ENCODE measurements around the gene MMP25. TPM values are rescaled to one million over a fixed set of nuclear protein-coding genes. Genes with fewer than 3 reads are reported as not detected.

MMP25 gene
- total and polyA plus RNA-seq, 9 of the 15 experiments (the other 6 are each of a cell fraction or from before 2014, with no cell fraction given): 0.03 to 0.04 TPM; not detected in 7

DNA sequence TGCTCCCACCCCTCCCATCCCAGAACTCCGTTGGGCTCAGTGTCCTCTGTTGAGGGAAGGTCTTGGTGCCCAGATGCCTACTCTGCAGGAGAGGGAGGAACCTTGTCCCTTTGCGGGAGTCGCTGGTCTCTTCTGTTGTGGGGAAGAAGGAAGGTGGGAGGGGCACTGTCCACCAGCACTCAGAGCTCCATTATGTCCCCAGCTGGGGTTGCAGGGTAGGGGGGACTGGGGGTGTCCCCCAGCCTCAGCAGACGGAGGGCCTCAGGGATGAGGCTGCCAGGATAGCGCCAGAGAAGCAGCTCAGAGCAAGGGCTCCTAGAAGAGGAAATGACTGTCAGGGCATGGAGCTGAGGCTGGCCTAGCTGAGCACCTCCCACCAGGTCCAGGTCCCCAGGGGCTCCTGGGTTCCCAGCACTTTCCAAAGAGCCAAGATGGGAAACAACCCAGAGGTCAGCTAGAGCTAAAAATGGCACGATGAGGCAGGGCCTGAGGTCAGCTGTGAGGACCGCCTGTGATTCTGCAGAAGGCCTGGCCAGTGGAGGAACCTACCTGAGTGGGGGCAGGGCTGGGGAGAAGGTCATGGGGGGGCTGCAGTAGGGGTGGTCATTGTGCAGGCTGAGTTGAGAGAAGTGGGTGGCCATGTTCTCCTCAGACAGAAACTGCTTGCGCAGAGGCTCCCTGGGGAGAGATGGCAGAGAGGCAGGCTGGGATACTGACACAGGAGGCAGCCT is 23.5 kb upstream of the MMP25 start (continued):
- TF ChIP-seq, protein P1, sequence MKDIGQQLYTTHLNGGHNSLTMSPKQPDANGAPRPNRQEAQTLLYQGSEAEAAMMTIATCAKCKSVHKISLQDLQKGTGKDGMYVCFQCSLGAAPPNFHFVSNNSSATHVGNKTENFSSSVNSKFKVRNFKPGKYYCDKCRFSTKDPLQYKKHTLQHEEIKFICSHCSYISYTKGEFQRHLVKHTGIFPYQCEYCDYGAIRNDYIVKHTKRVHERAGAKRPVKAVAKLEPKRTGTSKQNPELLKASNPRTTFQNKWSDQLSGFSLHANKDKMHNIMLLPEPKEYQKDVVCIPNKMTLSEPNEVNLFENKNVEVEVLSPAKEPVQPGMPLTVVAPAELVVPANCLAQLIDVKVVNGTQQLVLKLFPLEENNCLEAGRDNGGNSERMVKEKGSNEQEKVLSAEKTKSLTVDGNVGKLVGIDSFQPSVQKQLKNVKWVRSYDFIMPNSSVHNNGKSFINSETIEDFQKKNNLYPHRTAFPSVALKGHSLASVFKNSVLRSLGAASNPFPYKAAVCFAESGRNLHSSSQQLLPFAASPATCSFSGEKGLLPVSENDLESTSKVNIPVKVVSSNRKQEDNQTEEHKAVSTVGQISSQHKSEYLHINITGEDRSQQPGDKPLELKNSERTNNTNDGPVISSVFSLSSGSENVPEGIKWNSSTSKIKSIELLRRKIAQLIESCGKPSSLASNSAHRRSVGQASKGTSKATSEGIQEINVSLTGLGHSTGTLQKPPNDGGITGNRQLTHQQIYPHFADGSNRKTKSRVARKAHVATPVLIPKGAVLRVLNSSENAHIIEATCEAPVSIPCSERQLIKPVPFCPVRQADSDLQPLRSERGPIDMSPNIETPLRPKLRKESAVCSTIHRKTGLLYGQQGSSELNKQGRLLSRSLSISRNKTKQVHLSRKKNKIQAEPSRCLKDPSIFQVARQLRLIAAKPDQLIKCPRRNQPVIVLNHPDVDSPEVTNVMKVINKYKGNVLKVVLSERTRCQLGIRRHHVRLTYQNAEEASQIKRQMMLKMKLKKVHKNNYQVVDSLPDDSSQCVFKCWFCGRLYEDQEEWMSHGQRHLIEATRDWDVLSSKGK (CRISPR knock-in tag; IDR thresholded peaks at IDR 0.05): no peak
- no peak for TF ChIP-seq DNMT1 (IDR thresholded peaks at IDR 0.05)
- no peak for TF ChIP-seq NRF1 (conservative IDR thresholded peaks at IDR 0.05 in 1 of 2, IDR thresholded peaks at IDR 0.05 in 1 of 2)
- TF ChIP-seq, protein P2, sequence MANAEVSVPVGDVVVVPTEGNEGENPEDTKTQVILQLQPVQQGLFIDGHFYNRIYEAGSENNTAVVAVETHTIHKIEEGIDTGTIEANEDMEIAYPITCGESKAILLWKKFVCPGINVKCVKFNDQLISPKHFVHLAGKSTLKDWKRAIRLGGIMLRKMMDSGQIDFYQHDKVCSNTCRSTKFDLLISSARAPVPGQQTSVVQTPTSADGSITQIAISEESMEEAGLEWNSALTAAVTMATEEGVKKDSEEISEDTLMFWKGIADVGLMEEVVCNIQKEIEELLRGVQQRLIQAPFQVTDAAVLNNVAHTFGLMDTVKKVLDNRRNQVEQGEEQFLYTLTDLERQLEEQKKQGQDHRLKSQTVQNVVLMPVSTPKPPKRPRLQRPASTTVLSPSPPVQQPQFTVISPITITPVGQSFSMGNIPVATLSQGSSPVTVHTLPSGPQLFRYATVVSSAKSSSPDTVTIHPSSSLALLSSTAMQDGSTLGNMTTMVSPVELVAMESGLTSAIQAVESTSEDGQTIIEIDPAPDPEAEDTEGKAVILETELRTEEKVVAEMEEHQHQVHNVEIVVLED (CRISPR knock-in tag; IDR thresholded peaks at IDR 0.05): no peak
- TF ChIP-seq SMAD1 (IDR thresholded peaks at IDR 0.05; ENCODE audit: low read depth, low read length, partially characterized antibody): peak; percentile 1
- TF ChIP-seq POLR2B (IDR thresholded peaks at IDR 0.05; ENCODE audit: low read depth, partially characterized antibody): peak; percentile 29
- no peak for TF ChIP-seq XRCC5 (IDR thresholded peaks at IDR 0.05; ENCODE audit: low read depth, low read length)
- TF ChIP-seq HEY1 (CRISPR knock-in tag; IDR thresholded peaks at IDR 0.05; ENCODE audit: borderline replicate concordance): no peak
- no peak for TF ChIP-seq RBM14 (IDR thresholded peaks at IDR 0.05; ENCODE audit: borderline replicate concordance, insufficient read depth, low read depth, low read length)
- peak; percentile 67; the same call in 1 of the 2 replicates for TF ChIP-seq MYNN (IDR thresholded peaks at IDR 0.05)
- TF ChIP-seq MYNN (CRISPR knock-in tag; IDR thresholded peaks at IDR 0.05): no peak
- TF ChIP-seq RNF2 (IDR thresholded peaks at IDR 0.05): no peak
- no peak for TF ChIP-seq NCOA1 (IDR thresholded peaks at IDR 0.05; ENCODE audit: low read depth)
- TF ChIP-seq, protein P3, sequence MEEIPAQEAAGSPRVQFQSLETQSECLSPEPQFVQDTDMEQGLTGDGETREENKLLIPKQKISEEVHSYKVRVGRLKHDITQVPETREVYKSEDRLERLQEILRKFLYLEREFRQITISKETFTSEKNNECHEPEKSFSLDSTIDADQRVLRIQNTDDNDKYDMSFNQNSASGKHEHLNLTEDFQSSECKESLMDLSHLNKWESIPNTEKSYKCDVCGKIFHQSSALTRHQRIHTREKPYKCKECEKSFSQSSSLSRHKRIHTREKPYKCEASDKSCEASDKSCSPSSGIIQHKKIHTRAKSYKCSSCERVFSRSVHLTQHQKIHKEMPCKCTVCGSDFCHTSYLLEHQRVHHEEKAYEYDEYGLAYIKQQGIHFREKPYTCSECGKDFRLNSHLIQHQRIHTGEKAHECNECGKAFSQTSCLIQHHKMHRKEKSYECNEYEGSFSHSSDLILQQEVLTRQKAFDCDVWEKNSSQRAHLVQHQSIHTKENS (CRISPR knock-in tag; IDR thresholded peaks at IDR 0.05): no peak
- TF ChIP-seq ZNF408 (CRISPR knock-in tag; IDR thresholded peaks at IDR 0.05; ENCODE audit: low read depth): no peak
- no peak for TF ChIP-seq RBM17 (IDR thresholded peaks at IDR 0.05; ENCODE audit: borderline replicate concordance, low read depth, low read length)
- TF ChIP-seq TAF9B (IDR thresholded peaks at IDR 0.05; ENCODE audit: partially characterized antibody): no peak
- no peak for TF ChIP-seq ZNF695 (CRISPR knock-in tag; IDR thresholded peaks at IDR 0.05)
- TF ChIP-seq POLR2A (conservative IDR thresholded peaks at IDR 0.05): peak; percentile 57
- TF ChIP-seq HNRNPLL (IDR thresholded peaks at IDR 0.05; ENCODE audit: low read depth, low read length, poor library complexity, severe bottlenecking): no peak
- TF ChIP-seq, protein P4, sequence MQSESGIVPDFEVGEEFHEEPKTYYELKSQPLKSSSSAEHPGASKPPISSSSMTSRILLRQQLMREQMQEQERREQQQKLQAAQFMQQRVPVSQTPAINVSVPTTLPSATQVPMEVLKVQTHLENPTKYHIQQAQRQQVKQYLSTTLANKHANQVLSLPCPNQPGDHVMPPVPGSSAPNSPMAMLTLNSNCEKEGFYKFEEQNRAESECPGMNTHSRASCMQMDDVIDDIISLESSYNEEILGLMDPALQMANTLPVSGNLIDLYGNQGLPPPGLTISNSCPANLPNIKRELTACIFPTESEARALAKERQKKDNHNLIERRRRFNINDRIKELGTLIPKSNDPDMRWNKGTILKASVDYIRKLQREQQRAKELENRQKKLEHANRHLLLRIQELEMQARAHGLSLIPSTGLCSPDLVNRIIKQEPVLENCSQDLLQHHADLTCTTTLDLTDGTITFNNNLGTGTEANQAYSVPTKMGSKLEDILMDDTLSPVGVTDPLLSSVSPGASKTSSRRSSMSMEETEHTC (IDR thresholded peaks at IDR 0.05): no peak; the same call in 1 of the 2 replicates
- no peak for TF ChIP-seq PTRF (tag; IDR thresholded peaks at IDR 0.05)
- no peak for TF ChIP-seq KDM1A (IDR thresholded peaks at IDR 0.05)

Data from K562 (cell line).